Stimulated activated CD4-positive, alpha-beta T cell treated with anti-CD3 and anti-CD28 coated beads, Interleukin-15, amount 100 ng/mL, for 24 hours (primary cell): ENCODE results near the gene PYM1.
"Not testable (repeated sequence)": the region's sequence is repeated elsewhere in the genome, so short reads cannot be mapped to it uniquely, and the experiment has no call there.

Experiments
- DNase-seq: peaks from one replicate; pipeline ENCODE4 v3.0.0-alpha.2; 2020

PYM1 gene

GRCh38 chr12:55908726-55909512 lies 18.8 kb downstream of the PYM1 start:
- DNase-seq: no peak

GRCh38 chr12:55906056-55906455 lies 21.6 kb downstream of the PYM1 start:
- no peak for DNase-seq

- no peak for DNase-seq
Measured at GRCh38 chr12:55901881-55902490, 25.7 kb downstream of the PYM1 start.

- peak; percentile 57 for DNase-seq
Measured at GRCh38 chr12:55899082-55899481, 28.6 kb downstream of the PYM1 start.

GRCh38 chr12:55893723-55894122 lies 34.0 kb downstream of the PYM1 start:
- no peak for DNase-seq

- no peak for DNase-seq
Measured at GRCh38 chr12:55891310-55891709, 36.4 kb downstream of the PYM1 start.

- no peak for DNase-seq
Measured at GRCh38 chr12:55885113-55885512, 42.6 kb downstream of the PYM1 start.

- DNase-seq: no peak
Measured at GRCh38 chr12:55877824-55878223, 49.9 kb downstream of the PYM1 start.

GRCh38 chr12:55875704-55876467 lies 51.8 kb downstream of the PYM1 start:
- DNase-seq: no peak

GRCh38 chr12:55874443-55874842 lies 53.3 kb downstream of the PYM1 start:
- no peak for DNase-seq

- DNase-seq: not testable (repeated sequence)
Measured at GRCh38 chr12:55866454-55867004, 61.2 kb downstream of the PYM1 start.

GRCh38 chr12:55865327-55865726 lies 62.4 kb downstream of the PYM1 start:
- no peak for DNase-seq

- DNase-seq: not testable (repeated sequence)
Measured at GRCh38 chr12:55862931-55863330, 64.8 kb downstream of the PYM1 start.

GRCh38 chr12:55862286-55862685 lies 65.4 kb downstream of the PYM1 start:
- no peak for DNase-seq

- no peak for DNase-seq
Measured at GRCh38 chr12:55861871-55862270, 65.8 kb downstream of the PYM1 start.

- no peak for DNase-seq
Measured at GRCh38 chr12:55861396-55861795, 66.3 kb downstream of the PYM1 start.

GRCh38 chr12:55852740-55853139 lies 75.0 kb downstream of the PYM1 start:
- DNase-seq: no peak
